Vagina (tissue), 2 donors: Measurements from ENCODE around the gene VWA3A. TPM values are rescaled to one million over a fixed set of nuclear protein-coding genes. Genes with fewer than 3 reads are reported as not detected.
"Not testable (repeated sequence)": the region's sequence is repeated elsewhere in the genome, so short reads cannot be mapped to it uniquely, and the experiment has no call there.

Experiments used
- DNase-seq, 2 donors: peaks; one replicate each; pipeline ENCODE4 v3.0.0-alpha.2; 2017; ENCODE audit errors: extremely low spot score in 2 of 2
- H3K27ac ChIP-seq: fragments of 200-600 bp; sonication (generic); one replicate; pipeline ENCODE4 v1.5.1; 2019
- H3K27me3 ChIP-seq: fragments of 200-600 bp; sonication (generic); one replicate; pipeline ENCODE4 v1.5.1; 2019
- H3K36me3 ChIP-seq, 2 donors: fragments of 200-600 bp; sonication (generic); one replicate each; pipeline ENCODE4 v1.5.1; 2017 to 2019
- H3K4me1 ChIP-seq: fragments of 200-600 bp; sonication (generic); one replicate; pipeline ENCODE4 v1.5.1; 2019
- H3K4me3 ChIP-seq, 2 donors: fragments of 200-600 bp; sonication (generic); 1 replicate in 1 of 2; 2 replicates in 1 of 2; pipeline ENCODE4 v1.5.1; 2016 to 2019
- H3K9me3 ChIP-seq: fragments of 200-600 bp; sonication (generic); one replicate; pipeline ENCODE4 v1.5.1; 2019
- CTCF ChIP-seq, 3 experiments: fragments of 450-650 bp in 2 of 3; fragments of 200-600 bp in 1 of 3; sonication (generic) in 1 of 3; IDR thresholded peaks; one replicate each; pipeline ENCODE4 v1.5.1; 2017 to 2019; ENCODE audit warnings: antibody characterized with exemption in 3 of 3, mild to moderate bottlenecking in 2 of 3, moderate library complexity in 2 of 3
- POLR2A ChIP-seq, 2 donors: fragments of 450-650 bp; IDR thresholded peaks; one replicate each; pipeline ENCODE4 v1.6.1; 2017; ENCODE audit warnings: antibody characterized with exemption in 2 of 2, mild to moderate bottlenecking in 2 of 2, moderate library complexity in 2 of 2
- POLR2AphosphoS5 ChIP-seq, 2 donors: sonication (generic); formaldehyde crosslinking; IDR thresholded peaks; one replicate each; pipeline ENCODE4 v1.9.0; 2017; ENCODE audit warnings: antibody characterized with exemption in 2 of 2, mild to moderate bottlenecking in 2 of 2, low read depth in 1 of 2; ENCODE audit not compliant: insufficient read depth in 1 of 2
- intact Hi-C: fragments of 100-400 bp; cut with DNase I; formaldehyde crosslinking; loops from one replicate; pipeline ENCODE4 v1.15.1; 2023
- total RNA-seq: library from RNA; depleted of rRNA; stranded (reverse); fragments of >200 nt; gene quantifications from one replicate; pipeline ENCODE4 v1.2.3, GENCODE V29; 2016

The VWA3A gene
- total RNA-seq, 1 donor from 2014 or later, result not detected

- H3K27ac ChIP-seq, result peak overlapping the region; percentile 90
- H3K27me3 ChIP-seq, result no peaks in the 10 kb centered on the region
- TF ChIP-seq CTCF (IDR thresholded peaks at IDR 0.05) (peak; percentile 88 to 100 (median 92)), POLR2A (IDR thresholded peaks at IDR 0.05) (peak in 1 of 2 donors; percentile 14), POLR2AphosphoS5 (IDR thresholded peaks at IDR 0.05; ENCODE audit: insufficient read depth in 1 of 2, low read depth in 1 of 2) (peak; percentile 82 to 97)
- H3K4me1 ChIP-seq, result peaks cover 49% of the 10 kb centered on the region
- H3K36me3 ChIP-seq, result no peaks in the 10 kb centered on the region
- H3K9me3 ChIP-seq, result no peaks in the 10 kb centered on the region
- H3K4me3 ChIP-seq, result peak overlapping the region; percentile 27 to 50
- peak in 1 of 2 donors; percentile 96 for DNase-seq
- intact Hi-C loops, result loop anchor here (2.0 kb wide), 1 partner anchor 101 kb away; the partner anchor contains the start of gene POLR3E
Observed at GRCh38 chr16:22195695-22196558, 103.6 kb downstream of the VWA3A start.

- not testable (repeated sequence) for H3K9me3 ChIP-seq, H3K27ac ChIP-seq, DNase-seq, H3K36me3 ChIP-seq, H3K27me3 ChIP-seq
- H3K4me3 ChIP-seq, result peak overlapping the region in 1 of 2 donors; percentile 50
- intact Hi-C loops, result loop anchor here (2.0 kb wide), 1 partner anchor 100 kb away; the partner anchor contains the start of gene POLR3E
- H3K4me1 ChIP-seq, result peaks cover 47% of the 10 kb centered on the region
Observed at GRCh38 chr16:22196559-22197168, 104.3 kb downstream of the VWA3A start.

GRCh38 chr16:22198547-22199293, 106.4 kb downstream of the VWA3A start:
- no peak for DNase-seq
- TF ChIP-seq POLR2A (IDR thresholded peaks at IDR 0.05) (no peak), CTCF (IDR thresholded peaks at IDR 0.05) (no peak), POLR2AphosphoS5 (IDR thresholded peaks at IDR 0.05; ENCODE audit: insufficient read depth in 1 of 2, low read depth in 1 of 2) (no peak)
- H3K27ac ChIP-seq, result peak overlapping the region; percentile 85
- H3K36me3 ChIP-seq, result no peaks in the 10 kb centered on the region
- no peaks in the 10 kb centered on the region for H3K9me3 ChIP-seq
- peaks cover 26% of the 10 kb centered on the region for H3K4me1 ChIP-seq
- no peak overlapping the region for H3K4me3 ChIP-seq
- H3K27me3 ChIP-seq, result no peaks in the 10 kb centered on the region
- intact Hi-C loops, result no loop called here

GRCh38 chr16:22202261-22202637, 109.9 kb downstream of the VWA3A start:
- no peak for DNase-seq
- no peaks in the 10 kb centered on the region for H3K36me3 ChIP-seq
- no peak for TF ChIP-seq POLR2A (IDR thresholded peaks at IDR 0.05)
- no peak for TF ChIP-seq POLR2AphosphoS5 (IDR thresholded peaks at IDR 0.05; ENCODE audit: insufficient read depth in 1 of 2, low read depth in 1 of 2)
- TF ChIP-seq CTCF (IDR thresholded peaks at IDR 0.05), result no peak
- no peaks in the 10 kb centered on the region for H3K27me3 ChIP-seq
- no peaks in the 10 kb centered on the region for H3K9me3 ChIP-seq
- peaks cover 37% of the 10 kb centered on the region for H3K4me1 ChIP-seq
- intact Hi-C loops, result loop anchor here (10.0 kb wide), 1 partner anchor 173 kb away; the partner anchor contains the start of gene CDR2
- no peak overlapping the region for H3K4me3 ChIP-seq
- H3K27ac ChIP-seq, result no peak overlapping the region

- intact Hi-C loops, result loop anchor here (10.0 kb wide), 1 partner anchor 172 kb away; the partner anchor contains the start of gene CDR2
Observed at GRCh38 chr16:22203091-22203490, 110.8 kb downstream of the VWA3A start.

More at GRCh38 chr16:22203091-22203490, 110.8 kb downstream of the VWA3A start:
- DNase-seq, result no peak
- Histone ChIP-seq H3K4me3 (no peak overlapping the region), H3K27me3 (no peaks in the 10 kb centered on the region), H3K27ac (no peak overlapping the region), H3K4me1 (peaks cover 45% of the 10 kb centered on the region), H3K36me3 (no peaks in the 10 kb centered on the region), H3K9me3 (no peaks in the 10 kb centered on the region)
- TF ChIP-seq CTCF (IDR thresholded peaks at IDR 0.05) (no peak), POLR2A (IDR thresholded peaks at IDR 0.05) (no peak), POLR2AphosphoS5 (IDR thresholded peaks at IDR 0.05; ENCODE audit: insufficient read depth in 1 of 2, low read depth in 1 of 2) (no peak)
